ENCODE data around the gene C4A.
"Not testable (repeated sequence)": the region's sequence is repeated elsewhere in the genome, so short reads cannot be mapped to it uniquely, and the experiment has no call there.

The C4A gene

DNA sequence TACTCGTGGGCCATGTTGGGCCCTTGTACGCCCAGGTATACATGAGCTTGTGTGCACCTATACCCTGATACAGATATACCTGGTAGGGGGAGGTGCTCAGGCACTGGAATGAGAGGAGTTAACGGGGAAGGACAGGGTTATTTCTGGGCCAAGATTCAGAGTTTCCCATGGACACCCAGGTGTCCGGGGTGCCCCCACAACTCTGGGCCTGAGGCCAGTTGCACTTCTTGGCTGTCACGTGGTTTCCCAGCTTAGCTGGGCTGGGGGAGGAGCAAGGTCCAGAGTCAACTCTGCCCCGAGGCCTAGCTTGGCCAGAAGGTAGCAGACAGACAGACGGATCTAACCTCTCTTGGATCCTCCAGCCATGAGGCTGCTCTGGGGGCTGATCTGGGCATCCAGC is at the start of gene C4A:
Gene C4A (plus strand): TSS at position 314 of the 400 bp plus-strand sequence. CDS start 51 bp downstream, at position 365.
- not testable (repeated sequence) for DNase-seq

DNA sequence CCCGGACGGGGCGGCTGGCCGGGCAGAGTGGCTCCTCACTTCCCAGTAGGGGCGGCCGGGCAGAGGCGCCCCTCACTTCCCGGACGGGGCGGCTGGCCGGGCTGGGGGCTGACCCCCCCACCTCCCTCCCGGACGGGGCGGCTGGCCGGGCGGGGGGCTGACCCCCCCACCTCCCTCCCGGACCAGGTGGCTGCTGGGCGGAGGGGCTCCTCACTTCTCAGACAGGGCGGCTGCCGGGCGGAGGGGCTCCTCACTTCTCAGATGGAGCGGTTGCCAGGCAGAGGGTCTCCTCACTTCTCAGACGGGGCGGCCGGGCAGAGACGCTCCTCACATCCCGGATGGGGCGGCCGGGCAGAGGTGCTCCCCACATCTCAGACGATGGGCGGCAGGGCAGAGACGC is 49.7 kb upstream of the C4A start:
- DNase-seq: not testable (repeated sequence)

DNA sequence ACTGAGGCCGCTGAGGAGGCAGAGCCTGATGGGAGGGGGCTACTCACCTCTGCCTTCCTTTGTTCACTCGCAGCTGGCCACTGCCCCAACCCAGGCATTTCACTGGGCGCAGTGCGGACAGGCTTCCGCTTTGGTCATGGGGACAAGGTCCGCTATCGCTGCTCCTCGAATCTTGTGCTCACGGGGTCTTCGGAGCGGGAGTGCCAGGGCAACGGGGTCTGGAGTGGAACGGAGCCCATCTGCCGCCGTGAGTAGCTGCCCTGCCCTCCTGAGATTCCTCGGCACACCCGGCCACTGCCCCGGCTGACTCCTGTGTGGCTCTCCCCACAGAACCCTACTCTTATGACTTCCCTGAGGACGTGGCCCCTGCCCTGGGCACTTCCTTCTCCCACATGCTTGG is 48.3 kb upstream of the C4A start:
- no peak for DNase-seq

DNA sequence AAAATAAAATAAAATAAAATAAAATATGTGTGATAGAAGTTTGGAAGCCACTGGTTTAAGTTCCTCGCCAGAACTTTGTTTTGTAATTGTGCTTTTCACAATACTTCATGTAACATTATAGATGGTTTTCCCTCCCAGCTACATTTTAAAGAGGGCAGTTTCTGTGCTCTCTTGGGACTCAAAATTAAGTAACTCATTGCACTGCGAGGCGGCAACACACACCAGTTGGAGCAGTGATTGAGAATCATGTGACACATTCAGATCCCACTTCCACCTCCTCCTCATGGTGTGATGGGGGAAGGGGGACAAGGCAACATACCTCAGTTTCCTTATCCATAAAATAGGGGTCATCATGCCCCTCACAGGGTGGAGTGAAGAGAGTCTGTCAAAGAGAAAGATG is 46.8 kb upstream of the C4A start:
- DNase-seq: no peak

- no peak for DNase-seq
Observed at GRCh38 chr6:31935823-31936222, 46.0 kb upstream of the C4A start.

- no peak for DNase-seq
Observed at GRCh38 chr6:31940256-31940664, 41.6 kb upstream of the C4A start.

DNA sequence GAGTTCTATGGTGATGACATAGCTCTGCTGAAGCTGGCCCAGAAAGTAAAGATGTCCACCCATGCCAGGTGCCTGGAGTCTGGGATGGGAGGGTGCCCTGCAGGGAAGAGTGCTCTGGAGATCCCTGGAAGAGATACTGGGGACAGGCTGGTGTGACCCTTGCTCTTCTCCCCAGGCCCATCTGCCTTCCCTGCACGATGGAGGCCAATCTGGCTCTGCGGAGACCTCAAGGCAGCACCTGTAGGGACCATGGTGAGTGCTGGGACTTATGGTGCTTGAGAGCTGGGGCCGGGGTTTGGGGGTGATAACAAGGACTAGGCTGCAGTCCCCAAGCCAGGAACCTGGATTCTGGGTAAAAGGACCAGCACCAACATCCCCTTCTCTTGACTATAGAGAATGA is 38.1 kb upstream of the C4A start:
- DNase-seq: no peak

DNA sequence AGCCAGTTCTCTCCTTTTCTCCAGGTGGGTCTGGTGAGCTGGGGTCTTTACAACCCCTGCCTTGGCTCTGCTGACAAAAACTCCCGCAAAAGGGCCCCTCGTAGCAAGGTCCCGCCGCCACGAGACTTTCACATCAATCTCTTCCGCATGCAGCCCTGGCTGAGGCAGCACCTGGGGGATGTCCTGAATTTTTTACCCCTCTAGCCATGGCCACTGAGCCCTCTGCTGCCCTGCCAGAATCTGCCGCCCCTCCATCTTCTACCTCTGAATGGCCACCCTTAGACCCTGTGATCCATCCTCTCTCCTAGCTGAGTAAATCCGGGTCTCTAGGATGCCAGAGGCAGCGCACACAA is 36.7 kb upstream of the C4A start:
- DNase-seq: no peak

DNA sequence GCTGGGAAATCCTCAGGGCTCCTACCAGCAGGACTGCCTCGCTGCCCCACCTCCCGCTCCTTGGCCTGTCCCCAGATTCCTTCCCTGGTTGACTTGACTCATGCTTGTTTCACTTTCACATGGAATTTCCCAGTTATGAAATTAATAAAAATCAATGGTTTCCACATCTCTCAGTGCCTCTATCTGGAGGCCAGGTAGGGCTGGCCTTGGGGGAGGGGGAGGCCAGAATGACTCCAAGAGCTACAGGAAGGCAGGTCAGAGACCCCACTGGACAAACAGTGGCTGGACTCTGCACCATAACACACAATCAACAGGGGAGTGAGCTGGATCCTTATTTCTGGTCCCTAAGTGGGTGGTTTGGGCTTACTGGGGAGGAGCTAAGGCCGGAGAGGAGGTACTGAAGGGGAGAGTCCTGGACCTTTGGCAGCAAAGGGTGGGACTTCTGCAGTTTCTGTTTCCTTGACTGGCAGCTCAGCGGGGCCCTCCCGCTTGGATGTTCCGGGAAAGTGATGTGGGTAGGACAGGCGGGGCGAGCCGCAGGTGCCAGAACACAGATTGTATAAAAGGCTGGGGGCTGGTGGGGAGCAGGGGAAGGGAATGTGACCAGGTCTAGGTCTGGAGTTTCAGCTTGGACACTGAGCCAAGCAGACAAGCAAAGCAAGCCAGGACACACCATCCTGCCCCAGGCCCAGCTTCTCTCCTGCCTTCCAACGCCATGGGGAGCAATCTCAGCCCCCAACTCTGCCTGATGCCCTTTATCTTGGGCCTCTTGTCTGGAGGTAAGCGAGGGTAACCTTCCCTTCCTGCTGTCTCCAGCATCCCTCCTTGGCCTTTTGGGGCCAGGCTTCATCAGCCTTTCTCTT is 36.1 kb upstream of the C4A start, which contains the start of gene CFB:
Gene CFB (plus strand): TSS at position 589 of the 863 bp plus-strand sequence. CDS start 127 bp downstream, at position 716.
- DNase-seq: peak in 2 of 56 donors; percentile 5 to 10

DNA sequence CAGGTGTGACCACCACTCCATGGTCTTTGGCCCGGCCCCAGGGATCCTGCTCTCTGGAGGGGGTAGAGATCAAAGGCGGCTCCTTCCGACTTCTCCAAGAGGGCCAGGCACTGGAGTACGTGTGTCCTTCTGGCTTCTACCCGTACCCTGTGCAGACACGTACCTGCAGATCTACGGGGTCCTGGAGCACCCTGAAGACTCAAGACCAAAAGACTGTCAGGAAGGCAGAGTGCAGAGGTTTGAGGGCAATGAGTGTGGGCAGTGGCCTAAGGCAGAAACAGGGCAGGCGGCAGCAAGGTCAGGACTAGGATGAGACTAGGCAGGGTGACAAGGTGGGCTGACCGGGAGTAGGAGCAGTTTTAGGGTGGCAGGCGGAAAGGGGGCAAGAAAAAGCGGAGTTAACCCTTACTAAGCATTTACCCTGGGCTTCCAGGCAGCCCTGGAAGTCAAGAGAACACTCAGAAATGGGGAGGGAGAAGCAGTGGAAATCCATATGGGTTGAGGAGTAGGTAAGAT is 35.4 kb upstream of the C4A start:
- no peak for DNase-seq

- no peak for DNase-seq
Observed at GRCh38 chr6:31947070-31947675, 34.7 kb upstream of the C4A start.

GRCh38 chr6:31947864-31948263 is 34.0 kb upstream of the C4A start:
- no peak for DNase-seq

DNA sequence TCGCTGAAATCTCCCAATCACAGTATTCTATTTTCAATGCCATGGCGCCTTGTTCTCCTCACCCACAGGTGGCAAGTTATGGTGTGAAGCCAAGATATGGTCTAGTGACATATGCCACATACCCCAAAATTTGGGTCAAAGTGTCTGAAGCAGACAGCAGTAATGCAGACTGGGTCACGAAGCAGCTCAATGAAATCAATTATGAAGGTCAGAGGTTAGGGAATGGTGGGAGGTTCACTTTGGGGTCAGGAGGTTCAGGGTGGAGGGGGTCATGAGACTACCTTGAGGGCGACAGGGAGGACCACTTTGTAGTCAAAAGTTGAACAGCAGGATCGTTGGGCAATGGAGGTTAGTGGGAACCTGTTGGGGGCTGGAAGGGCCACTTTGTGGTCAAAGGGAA is 33.6 kb upstream of the C4A start:
- no peak for DNase-seq

- no peak for DNase-seq
Observed at GRCh38 chr6:31948753-31949413, 33.0 kb upstream of the C4A start.

GRCh38 chr6:31949926-31950548 is 31.8 kb upstream of the C4A start:
- DNase-seq: no peak

DNA sequence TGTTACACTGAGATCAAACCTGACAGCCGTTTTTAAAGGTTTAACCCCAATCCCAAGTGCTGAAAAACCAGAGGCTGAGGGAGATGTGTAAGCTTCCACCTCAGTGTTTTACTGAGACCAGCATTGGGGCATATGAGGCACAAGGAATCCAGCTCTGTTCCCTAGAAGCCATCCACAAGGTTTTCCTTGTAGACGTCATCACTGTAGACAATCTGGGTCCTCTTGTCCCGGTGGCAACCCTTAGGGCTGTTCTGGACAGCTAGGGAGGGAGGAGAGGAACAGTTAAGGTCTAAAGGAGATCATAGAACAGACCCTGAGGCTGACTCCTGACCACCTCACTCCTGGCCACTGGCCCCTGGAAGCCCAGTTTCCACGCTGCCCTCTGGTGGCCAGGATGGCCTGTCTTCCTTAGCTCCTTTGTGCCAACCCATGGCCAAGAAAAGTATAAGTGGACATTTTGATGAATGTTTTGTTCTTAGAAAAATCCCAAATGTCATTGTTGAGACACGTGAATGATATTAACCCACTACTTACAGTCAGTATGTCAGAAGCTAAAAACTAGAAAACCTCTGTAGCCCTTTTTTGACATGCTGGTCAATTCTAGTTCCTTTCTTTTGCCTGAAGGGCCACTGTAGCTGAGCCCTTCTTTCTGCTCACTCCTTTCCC is 29.6 kb upstream of the C4A start:
- peak in 24 of 56 donors; percentile 3 to 64 (median 12) for DNase-seq

GRCh38 chr6:31952890-31953289 is 29.0 kb upstream of the C4A start:
- no peak for DNase-seq

DNA sequence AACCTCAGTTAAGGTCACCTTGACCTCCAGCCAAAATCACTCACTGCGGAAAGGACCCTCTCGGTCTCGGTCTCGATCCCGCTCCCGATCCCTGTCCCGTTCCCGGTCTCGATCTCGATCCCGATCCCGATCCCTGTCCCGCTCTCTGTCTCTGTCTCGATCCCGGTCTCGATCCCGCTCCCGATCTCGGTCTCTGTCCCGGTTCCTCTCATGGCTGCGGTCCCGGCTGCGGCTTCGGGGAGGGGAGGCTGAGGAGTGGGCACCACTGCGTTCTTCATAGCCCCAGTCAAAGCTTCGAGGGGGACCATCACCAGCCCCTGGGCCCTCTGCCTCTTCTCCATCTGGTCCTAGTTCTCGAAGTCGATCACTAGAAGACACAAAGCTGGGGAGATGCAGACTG is 27.3 kb upstream of the C4A start:
- DNase-seq: no peak

- DNase-seq: no peak
Observed at GRCh38 chr6:31956796-31957195, 25.1 kb upstream of the C4A start.

GRCh38 chr6:31958412-31958740 is 23.5 kb upstream of the C4A start:
- no peak for DNase-seq

Data from nucleus accumbens (tissue), 56 donors.